HepG2 (cell line): ENCODE results near the gene ERCC2. TPM values are rescaled to one million over a fixed set of nuclear protein-coding genes. Genes with fewer than 3 reads are reported as not detected.
A peak's percentile ranks its signal among the peaks of the same experiment; 100 is the strongest.

Source experiments
- ARID5B ChIP-seq: IDR thresholded peaks from 2 replicates; pipeline ENCODE4 v1.4.0; 2020; ENCODE audit warnings: mild to moderate bottlenecking, missing genetic modification reagents
- ATM ChIP-seq: fragments of 450-650 bp; IDR thresholded peaks from 2 replicates; pipeline ENCODE4 v1.7.1; 2017; ENCODE audit warnings: mild to moderate bottlenecking, borderline replicate concordance
- CEBPZ ChIP-seq: IDR thresholded peaks from 2 replicates; pipeline ENCODE4 v1.6.1; 2012; ENCODE audit warnings: low read length, improper control_type of control experiment
- CENPBD1 ChIP-seq: sonication (generic); formaldehyde crosslinking; IDR thresholded peaks from 2 replicates; pipeline ENCODE4 v1.8.0; 2022; ENCODE audit warnings: missing genetic modification reagents, low read depth, mild to moderate bottlenecking, borderline replicate concordance
- ELF1 ChIP-seq: sonication (generic); formaldehyde crosslinking; IDR thresholded peaks from 2 replicates; pipeline ENCODE4 v1.4.0; 2020; ENCODE audit warnings: missing genetic modification reagents
- FOXP1 ChIP-seq, 2 experiments: fragments of 450-650 bp in 1 of 2; IDR thresholded peaks; 2 replicates each; pipeline ENCODE4 v1.6.1; 2017 to 2018; ENCODE audit warnings: antibody characterized with exemption in 1 of 2
- MAFK ChIP-seq, 2 experiments: IDR thresholded peaks in 1 of 2; conservative IDR thresholded peaks in 1 of 2; 2 replicates each; pipeline ENCODE4 v1.6.1; 2011; ENCODE audit warnings: improper control_type of control experiment in 2 of 2, low read length in 2 of 2
- MXD3 ChIP-seq: IDR thresholded peaks from 2 replicates; pipeline ENCODE4 v1.6.1; 2016; ENCODE audit warnings: mild to moderate bottlenecking, missing biosample characterization, missing genetic modification reagents
- NONO ChIP-seq, 2 experiments: fragments of 450-650 bp in 1 of 2; sonication (generic) in 1 of 2; formaldehyde crosslinking in 1 of 2; IDR thresholded peaks in 1 of 2; conservative IDR thresholded peaks in 1 of 2; 2 replicates each; pipeline versions ENCODE4 v1.6.1 to v1.8.0; 2017 to 2022; ENCODE audit warnings: mild to moderate bottlenecking in 1 of 2, missing genetic modification reagents in 1 of 2, moderate library complexity in 1 of 2
- ZBTB21 ChIP-seq: sonication (generic); formaldehyde crosslinking; IDR thresholded peaks from 2 replicates; pipeline ENCODE4 v1.4.0; 2020; ENCODE audit warnings: missing genetic modification reagents
- ZFX ChIP-seq: sonication (generic); formaldehyde crosslinking; IDR thresholded peaks from 2 replicates; pipeline ENCODE4 v1.4.0; 2020; ENCODE audit warnings: mild to moderate bottlenecking, low read depth, missing genetic modification reagents, moderate library complexity
- ZNF142 ChIP-seq: sonication (generic); formaldehyde crosslinking; IDR thresholded peaks from 2 replicates; pipeline ENCODE4 v1.4.0; 2020; ENCODE audit warnings: missing genetic modification reagents
- polyA plus RNA-seq, 8 experiments: library from polyadenylated mRNA; depleted of rRNA in 3 of 8; stranded (reverse) in 7 of 8; unstranded in 1 of 8; fragments of >200 nt; fragmentation: Illumina TruSeq in 4 of 8; extraction: Trizol in 4 of 8; gene quantifications; 2 replicates each; pipeline versions ENCODE4 v1.2.1 to v1.2.3, GENCODE V29; 2011 to 2016; ENCODE audit warnings: low read depth in 4 of 8, missing spikeins in 1 of 8, mixed read lengths in 1 of 8; ENCODE audit not compliant: insufficient read depth in 1 of 8
- total RNA-seq, 5 experiments: library from RNA; depleted of rRNA; stranded (reverse); fragments of >200 nt; fragmentation: Illumina TruSeq; extraction: Trizol; gene quantifications; 2 replicates each; pipeline ENCODE4 v1.2.3, GENCODE V29; 2016; ENCODE audit warnings: low read depth in 1 of 5

Gene ERCC2
- total and polyA plus RNA-seq, 2 of the 13 experiments (the other 11 are each of a cell fraction or from before 2014, with no cell fraction given): 25.4 to 49.2 TPM

GRCh38 chr19:45406226-45407090 lies 36.1 kb upstream of the ERCC2 start, which contains the start of gene POLR1G (continued):
- peak; percentile 72 for TF ChIP-seq ZFX (CRISPR knock-in tag)
- TF ChIP-seq ZNF142: no peak
- TF ChIP-seq MAFK (conservative IDR thresholded peaks at IDR 0.05 in 1 of 2, IDR thresholded peaks at IDR 0.05 in 1 of 2; ENCODE audit: low read length in 2 of 2): no peak
- TF ChIP-seq CEBPZ: no peak
- TF ChIP-seq MXD3 (CRISPR knock-in tag): peak; percentile 87; the same call in 1 of the 2 replicates
- no peak for TF ChIP-seq CENPBD1 (CRISPR knock-in tag)
- TF ChIP-seq FOXP1 (IDR thresholded peaks at IDR 0.05): no peak
- TF ChIP-seq FOXP1 (CRISPR knock-in tag; IDR thresholded peaks at IDR 0.05): no peak
- TF ChIP-seq NONO (IDR thresholded peaks at IDR 0.05): peak; percentile 35; the same call in 1 of the 2 replicates
- peak; percentile 52; the same call in 1 of the 2 replicates for TF ChIP-seq NONO (CRISPR knock-in tag; conservative IDR thresholded peaks at IDR 0.05)
- TF ChIP-seq ZBTB21 (CRISPR knock-in tag): no peak
- no peak for TF ChIP-seq ATM
- no peak for TF ChIP-seq ARID5B (CRISPR knock-in tag)
- TF ChIP-seq ELF1: no peak
